Left lobe of liver (tissue), 2 donors: Measurements from ENCODE around the gene RALA. TPM values are rescaled to one million over a fixed set of nuclear protein-coding genes. Genes with fewer than 3 reads are reported as not detected.
"Not testable (repeated sequence)": the region's sequence is repeated elsewhere in the genome, so short reads cannot be mapped to it uniquely, and the experiment has no call there.

Experiments
- ATAC-seq: fragments of 200-7000 bp; cut with Tn5 transposase; one replicate; pipeline ENCODE4 v1.9.1; 2020; ENCODE audit warnings: mild to moderate bottlenecking, moderate library complexity
- DNase-seq: peaks from one replicate; pipeline ENCODE4 v3.0.0-alpha.2; 2020; ENCODE audit warnings: low spot score
- total RNA-seq: library from RNA; stranded (reverse); gene quantifications from one replicate; pipeline ENCODE4 v1.2.1, GENCODE V29; 2021
- donor health status: DM: no; HTN: no; CAD: no; lungs with moderate emphysema.
- donor health status: DM: no; HTN: yes; CAD: no.

Gene RALA
- total RNA-seq, 1 donor from 2014 or later, result 7.8 TPM

GRCh38 chr7:39679874-39680273 lies 56.5 kb downstream of the RALA start:
- DNase-seq, ATAC-seq: not testable (repeated sequence)

- ATAC-seq, result no peak
- no peak for DNase-seq
Observed at GRCh38 chr7:39681887-39682441, 58.6 kb downstream of the RALA start.

GRCh38 chr7:39683216-39683845 lies 60.0 kb downstream of the RALA start:
- DNase-seq (no peak), ATAC-seq (no peak)

DNA sequence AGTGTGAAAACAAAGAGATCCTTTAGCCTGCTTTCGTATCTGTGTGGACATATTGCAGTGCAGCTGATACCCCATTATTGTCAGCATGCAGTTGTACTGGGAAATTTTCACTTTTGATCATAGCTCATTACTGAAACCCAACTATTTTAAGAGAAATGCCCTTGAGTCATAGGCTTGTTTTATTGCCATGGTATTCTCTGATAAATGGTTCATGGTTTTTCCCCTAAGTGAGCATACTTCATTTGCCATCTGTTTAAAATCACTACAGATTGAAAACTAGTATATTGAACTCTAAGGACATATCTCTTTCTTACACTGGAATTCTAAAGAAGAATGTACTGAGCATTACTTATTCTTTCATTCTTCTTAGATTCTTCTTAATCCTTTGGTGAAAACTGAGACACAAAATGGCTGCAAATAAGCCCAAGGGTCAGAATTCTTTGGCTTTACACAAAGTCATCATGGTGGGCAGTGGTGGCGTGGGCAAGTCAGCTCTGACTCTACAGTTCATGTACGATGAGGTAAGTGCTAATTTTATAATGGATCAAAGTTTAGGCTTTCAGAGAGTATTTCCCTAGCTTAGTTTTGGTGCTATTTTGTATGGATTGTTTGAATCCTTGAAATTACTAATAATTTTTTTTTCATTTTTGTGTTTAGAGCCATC lies 63.0 kb downstream of the RALA start:
- ATAC-seq (no peak), DNase-seq (no peak)

GRCh38 chr7:39688611-39689480 lies 65.5 kb downstream of the RALA start:
- DNase-seq (no peak), ATAC-seq (no peak)

DNA sequence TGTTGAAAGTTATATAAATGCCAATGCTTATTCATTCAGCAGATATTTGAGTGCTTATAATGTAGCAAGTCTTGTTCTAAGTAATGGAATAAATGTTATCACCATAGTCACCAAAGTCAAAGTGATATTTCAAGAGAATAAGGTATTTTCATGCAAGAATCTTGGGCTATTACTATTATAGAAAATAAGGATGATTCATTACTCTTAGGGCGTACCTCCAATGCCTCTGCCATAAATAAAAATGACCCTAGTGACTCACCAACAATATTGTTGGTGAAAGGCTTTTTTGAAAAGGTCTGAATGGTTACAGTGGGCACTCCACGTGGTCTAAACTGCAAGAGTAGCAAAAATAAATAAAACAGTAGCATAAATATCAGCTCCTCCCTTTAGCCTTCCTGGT lies 68.4 kb downstream of the RALA start:
- ATAC-seq (no peak), DNase-seq (no peak)

DNA sequence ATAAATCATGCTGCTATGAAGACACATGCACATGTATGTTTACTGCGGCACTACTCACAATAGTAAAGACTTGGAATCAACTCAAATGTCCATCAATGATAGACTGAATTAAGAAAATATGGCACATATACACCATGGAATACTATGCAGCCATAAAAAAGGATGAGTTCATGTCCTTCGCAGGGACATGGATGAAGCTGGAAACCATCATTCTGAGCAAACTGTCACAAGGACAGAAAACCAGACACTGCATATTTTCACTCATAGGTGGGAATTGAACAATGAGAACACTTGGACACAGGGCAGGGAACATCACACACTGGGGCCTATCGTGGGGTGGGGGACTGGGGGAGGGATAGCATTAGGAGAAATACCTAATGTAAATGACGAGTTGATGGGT lies 69.7 kb downstream of the RALA start:
- DNase-seq, ATAC-seq: not testable (repeated sequence)

GRCh38 chr7:39693812-39694211 lies 70.4 kb downstream of the RALA start:
- ATAC-seq, result no peak

GRCh38 chr7:39695852-39696586 lies 72.6 kb downstream of the RALA start:
- ATAC-seq (no peak), DNase-seq (no peak)

More at GRCh38 chr7:39693812-39694211, 70.4 kb downstream of the RALA start:
- no peak for DNase-seq

DNA sequence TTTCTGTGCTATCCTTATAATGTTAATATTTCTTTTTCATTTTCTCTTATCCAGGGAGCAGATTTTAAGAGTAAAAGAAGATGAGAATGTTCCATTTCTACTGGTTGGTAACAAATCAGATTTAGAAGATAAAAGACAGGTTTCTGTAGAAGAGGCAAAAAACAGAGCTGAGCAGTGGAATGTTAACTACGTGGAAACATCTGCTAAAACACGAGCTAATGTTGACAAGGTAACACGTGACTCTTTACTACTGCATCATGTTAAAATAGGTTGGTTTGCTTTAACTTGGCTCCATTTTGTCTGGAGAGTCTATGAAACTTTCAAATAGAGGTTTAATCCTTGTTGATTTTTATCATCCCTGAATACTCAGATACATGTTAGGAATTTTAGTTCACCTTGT lies 73.3 kb downstream of the RALA start:
- ATAC-seq (no peak), DNase-seq (no peak)

DNA sequence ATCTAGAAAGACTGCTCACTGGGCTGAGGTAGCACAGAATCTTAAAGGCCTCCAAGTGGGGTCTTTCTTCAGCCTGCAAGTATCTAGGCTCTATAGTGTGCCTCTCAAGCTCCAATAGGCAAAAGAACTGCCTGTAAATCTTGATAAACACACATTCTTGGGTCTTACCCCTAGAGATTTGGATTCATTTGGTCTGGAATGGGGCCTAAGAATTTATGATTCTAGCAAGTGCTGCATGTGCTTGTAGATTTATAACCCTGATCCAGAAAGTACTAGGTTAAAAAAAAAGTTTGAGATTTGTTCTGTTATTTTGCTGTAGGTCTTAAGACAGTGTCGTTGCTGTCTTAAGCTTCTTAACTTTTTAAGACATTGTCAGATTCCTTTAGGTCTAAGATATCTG lies 74.1 kb downstream of the RALA start:
- DNase-seq, result no peak
- no peak for ATAC-seq

- no peak for ATAC-seq
Observed at GRCh38 chr7:39700165-39700564, 76.8 kb downstream of the RALA start.

GRCh38 chr7:39700932-39701331 lies 77.6 kb downstream of the RALA start:
- DNase-seq (no peak), ATAC-seq (no peak)

More at GRCh38 chr7:39700165-39700564, 76.8 kb downstream of the RALA start:
- no peak for DNase-seq

DNA sequence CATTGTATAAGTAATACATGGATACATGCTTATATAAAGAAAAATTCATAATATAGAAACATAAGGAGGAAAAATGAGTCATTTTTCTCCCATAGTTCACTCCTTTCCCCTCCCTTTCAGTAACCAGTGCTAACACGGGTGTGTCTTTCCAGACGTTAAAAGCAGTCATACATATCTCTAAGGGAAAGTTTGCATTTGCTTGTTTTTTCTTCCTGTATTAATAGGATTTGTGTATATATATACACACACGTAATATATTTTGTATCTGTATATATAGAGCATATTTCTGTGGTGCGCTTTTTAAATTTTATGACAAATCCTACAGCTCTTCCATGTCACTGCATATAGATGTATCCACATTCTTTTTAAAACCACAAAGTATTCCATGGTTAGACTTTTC lies 78.8 kb downstream of the RALA start:
- no peak for ATAC-seq

GRCh38 chr7:39703144-39703543 lies 79.8 kb downstream of the RALA start:
- ATAC-seq (no peak), DNase-seq (no peak)

More for the DNA sequence above, 78.8 kb downstream of the RALA start:
- no peak for DNase-seq

DNA sequence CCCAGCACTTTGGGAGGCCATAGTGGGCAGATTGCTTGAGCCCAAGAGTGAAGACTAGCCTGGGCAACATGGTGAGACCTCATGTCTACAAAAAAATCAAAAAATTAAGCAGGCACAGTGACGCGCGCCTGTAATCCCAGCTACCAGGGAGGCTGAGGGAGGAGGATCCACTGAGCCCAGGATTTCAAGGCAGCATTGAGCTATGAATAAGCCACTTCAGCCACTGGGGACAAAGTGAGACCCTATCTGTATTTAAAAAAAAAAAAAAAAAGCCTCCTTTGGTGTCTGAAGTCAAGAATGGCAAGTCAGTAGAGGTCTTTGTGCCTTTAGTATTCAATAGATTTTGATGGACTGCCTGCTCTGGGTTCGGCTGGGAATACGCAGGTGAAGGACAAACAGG lies 85.7 kb downstream of the RALA start:
- ATAC-seq (no peak), DNase-seq (no peak)

- DNase-seq (no peak), ATAC-seq (no peak)
Observed at GRCh38 chr7:39709768-39710311, 86.5 kb downstream of the RALA start.

- ATAC-seq (no peak), DNase-seq (no peak)
Observed at GRCh38 chr7:39712751-39713150, 89.4 kb downstream of the RALA start.

DNA sequence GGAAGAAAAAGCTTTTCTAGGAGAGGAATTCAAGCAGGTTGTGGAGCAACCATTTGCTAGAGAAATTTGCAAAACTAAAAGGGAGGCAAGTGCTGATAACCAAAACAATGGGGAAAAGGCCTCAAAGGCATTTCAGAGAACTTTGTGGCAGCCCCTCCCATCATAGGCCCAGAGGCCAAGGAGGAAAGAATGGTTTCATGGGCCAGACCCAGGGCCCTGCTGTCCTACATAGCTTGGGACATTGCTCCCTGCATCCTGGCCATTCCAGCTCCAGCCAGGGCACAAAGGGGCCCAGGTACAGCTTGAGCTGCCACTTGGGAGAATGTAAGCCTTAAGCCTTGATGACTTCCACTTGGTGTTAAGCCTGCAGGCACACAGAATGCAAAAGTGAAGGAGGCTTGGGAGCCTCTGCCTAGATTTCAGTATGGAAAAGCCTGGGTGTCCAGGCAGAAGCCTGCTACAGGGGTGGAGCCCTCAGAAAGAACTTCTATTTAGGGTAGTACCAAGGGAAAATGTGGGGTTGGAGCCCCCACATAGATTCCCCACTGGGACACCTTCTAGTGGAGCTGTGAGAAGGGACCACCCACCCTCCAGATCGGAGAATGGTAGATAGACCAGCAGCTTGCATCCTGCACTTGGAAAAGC lies 91.2 kb downstream of the RALA start:
- ATAC-seq, result no peak
- no peak for DNase-seq

DNA sequence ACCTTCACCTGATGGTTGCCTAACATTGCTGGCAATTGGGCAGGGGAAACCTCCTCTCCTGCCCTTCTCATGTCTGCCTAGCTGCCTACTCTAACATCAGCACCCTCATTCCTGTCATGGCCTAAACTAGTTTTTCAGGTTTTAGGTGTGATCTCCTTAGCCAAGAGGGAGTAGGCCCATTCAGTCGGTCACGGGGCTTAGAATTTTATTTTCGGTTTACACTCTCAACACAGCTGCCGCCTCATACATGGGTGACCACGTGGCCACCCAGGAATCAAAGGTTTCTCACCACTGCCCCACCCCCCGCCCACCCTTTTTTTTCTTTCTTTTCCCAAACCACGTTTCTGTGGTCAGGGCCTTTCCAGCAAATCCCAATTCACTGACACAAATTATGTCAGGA lies 97.2 kb downstream of the RALA start:
- no peak for DNase-seq
- peak; percentile 57 for ATAC-seq
